NCI-H2227 (cell line): Measurements from ENCODE around the gene DDX39B.

Experiments
- DNase-seq: peaks from one replicate; lab custom pipeline; 2025; ENCODE audit not compliant: unreplicated experiment; lab: John Stamatoyannopoulos, UW

The DDX39B gene

DNA sequence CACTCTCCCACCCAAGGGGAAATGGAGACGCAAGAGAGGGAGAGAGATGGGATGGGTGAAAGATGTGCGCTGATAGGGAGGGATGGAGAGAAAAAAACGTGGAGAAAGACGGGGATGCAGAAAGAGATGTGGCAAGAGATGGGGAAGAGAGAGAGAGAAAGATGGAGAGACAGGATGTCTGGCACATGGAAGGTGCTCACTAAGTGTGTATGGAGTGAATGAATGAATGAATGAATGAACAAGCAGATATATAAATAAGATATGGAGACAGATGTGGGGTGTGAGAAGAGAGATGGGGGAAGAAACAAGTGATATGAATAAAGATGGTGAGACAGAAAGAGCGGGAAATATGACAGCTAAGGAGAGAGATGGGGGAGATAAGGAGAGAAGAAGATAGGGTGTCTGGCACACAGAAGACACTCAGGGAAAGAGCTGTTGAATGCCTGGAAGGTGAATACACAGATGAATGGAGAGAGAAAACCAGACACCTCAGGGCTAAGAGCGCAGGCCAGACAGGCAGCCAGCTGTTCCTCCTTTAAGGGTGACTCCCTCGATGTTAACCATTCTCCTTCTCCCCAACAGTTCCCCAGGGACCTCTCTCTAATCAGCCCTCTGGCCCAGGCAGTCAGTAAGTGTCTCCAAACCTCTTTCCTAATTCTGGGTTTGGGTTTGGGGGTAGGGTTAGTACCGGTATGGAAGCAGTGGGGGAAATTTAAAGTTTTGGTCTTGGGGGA lies 34.3 kb upstream of the DDX39B start:
- no peak for DNase-seq

DNA sequence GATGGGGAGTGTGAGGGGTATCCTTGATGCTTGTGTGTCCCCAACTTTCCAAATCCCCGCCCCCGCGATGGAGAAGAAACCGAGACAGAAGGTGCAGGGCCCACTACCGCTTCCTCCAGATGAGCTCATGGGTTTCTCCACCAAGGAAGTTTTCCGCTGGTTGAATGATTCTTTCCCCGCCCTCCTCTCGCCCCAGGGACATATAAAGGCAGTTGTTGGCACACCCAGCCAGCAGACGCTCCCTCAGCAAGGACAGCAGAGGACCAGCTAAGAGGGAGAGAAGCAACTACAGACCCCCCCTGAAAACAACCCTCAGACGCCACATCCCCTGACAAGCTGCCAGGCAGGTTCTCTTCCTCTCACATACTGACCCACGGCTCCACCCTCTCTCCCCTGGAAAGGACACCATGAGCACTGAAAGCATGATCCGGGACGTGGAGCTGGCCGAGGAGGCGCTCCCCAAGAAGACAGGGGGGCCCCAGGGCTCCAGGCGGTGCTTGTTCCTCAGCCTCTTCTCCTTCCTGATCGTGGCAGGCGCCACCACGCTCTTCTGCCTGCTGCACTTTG lies 33.6 kb upstream of the DDX39B start, which contains the start of gene TNF:
TNF (plus strand) TSS at position 231 of the 567 bp plus-strand sequence; CDS start at position 408, 177 bp downstream.
- DNase-seq: no peak

DNA sequence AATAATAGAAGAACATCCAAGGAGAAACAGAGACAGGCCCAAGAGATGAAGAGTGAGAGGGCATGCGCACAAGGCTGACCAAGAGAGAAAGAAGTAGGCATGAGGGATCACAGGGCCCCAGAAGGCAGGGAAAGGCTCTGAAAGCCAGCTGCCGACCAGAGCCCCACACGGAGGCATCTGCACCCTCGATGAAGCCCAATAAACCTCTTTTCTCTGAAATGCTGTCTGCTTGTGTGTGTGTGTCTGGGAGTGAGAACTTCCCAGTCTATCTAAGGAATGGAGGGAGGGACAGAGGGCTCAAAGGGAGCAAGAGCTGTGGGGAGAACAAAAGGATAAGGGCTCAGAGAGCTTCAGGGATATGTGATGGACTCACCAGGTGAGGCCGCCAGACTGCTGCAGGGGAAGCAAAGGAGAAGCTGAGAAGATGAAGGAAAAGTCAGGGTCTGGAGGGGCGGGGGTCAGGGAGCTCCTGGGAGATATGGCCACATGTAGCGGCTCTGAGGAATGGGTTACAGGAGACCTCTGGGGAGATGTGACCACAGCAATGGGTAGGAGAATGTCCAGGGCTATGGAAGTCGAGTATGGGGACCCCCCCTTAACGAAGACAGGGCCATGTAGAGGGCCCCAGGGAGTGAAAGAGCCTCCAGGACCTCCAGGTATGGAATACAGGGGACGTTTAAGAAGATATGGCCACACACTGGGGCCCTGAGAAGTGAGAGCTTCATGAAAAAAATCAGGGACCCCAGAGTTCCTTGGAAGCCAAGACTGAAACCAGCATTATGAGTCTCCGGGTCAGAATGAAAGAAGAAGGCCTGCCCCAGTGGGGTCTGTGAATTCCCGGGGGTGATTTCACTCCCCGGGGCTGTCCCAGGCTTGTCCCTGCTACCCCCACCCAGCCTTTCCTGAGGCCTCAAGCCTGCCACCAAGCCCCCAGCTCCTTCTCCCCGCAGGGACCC lies 32.6 kb upstream of the DDX39B start:
- DNase-seq: no peak

DNA sequence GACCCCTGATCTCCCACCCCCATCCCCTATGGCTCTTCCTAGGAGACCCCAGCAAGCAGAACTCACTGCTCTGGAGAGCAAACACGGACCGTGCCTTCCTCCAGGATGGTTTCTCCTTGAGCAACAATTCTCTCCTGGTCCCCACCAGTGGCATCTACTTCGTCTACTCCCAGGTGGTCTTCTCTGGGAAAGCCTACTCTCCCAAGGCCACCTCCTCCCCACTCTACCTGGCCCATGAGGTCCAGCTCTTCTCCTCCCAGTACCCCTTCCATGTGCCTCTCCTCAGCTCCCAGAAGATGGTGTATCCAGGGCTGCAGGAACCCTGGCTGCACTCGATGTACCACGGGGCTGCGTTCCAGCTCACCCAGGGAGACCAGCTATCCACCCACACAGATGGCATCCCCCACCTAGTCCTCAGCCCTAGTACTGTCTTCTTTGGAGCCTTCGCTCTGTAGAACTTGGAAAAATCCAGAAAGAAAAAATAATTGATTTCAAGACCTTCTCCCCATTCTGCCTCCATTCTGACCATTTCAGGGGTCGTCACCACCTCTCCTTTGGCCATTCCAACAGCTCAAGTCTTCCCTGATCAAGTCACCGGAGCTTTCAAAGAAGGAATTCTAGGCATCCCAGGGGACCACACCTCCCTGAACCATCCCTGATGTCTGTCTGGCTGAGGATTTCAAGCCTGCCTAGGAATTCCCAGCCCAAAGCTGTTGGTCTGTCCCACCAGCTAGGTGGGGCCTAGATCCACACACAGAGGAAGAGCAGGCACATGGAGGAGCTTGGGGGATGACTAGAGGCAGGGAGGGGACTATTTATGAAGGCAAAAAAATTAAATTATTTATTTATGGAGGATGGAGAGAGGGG lies 31.7 kb upstream of the DDX39B start:
- DNase-seq: no peak

DNA sequence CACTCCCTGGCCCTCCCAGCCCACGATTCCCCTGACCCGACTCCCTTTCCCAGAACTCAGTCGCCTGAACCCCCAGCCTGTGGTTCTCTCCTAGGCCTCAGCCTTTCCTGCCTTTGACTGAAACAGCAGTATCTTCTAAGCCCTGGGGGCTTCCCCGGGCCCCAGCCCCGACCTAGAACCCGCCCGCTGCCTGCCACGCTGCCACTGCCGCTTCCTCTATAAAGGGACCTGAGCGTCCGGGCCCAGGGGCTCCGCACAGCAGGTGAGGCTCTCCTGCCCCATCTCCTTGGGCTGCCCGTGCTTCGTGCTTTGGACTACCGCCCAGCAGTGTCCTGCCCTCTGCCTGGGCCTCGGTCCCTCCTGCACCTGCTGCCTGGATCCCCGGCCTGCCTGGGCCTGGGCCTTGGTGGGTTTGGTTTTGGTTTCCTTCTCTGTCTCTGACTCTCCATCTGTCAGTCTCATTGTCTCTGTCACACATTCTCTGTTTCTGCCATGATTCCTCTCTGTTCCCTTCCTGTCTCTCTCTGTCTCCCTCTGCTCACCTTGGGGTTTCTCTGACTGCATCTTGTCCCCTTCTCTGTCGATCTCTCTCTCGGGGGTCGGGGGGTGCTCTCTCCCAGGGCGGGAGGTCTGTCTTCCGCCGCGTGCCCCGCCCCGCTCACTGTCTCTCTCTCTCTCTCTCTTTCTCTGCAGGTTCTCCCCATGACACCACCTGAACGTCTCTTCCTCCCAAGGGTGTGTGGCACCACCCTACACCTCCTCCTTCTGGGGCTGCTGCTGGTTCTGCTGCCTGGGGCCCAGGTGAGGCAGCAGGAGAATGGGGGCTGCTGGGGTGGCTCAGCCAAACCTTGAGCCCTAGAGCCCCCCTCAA lies 30.5 kb upstream of the DDX39B start, which contains the start of gene LTA:
LTA (plus strand) TSS at position 249 of the 871 bp plus-strand sequence; CDS start at position 703, 454 bp downstream.
- no peak for DNase-seq

DNA sequence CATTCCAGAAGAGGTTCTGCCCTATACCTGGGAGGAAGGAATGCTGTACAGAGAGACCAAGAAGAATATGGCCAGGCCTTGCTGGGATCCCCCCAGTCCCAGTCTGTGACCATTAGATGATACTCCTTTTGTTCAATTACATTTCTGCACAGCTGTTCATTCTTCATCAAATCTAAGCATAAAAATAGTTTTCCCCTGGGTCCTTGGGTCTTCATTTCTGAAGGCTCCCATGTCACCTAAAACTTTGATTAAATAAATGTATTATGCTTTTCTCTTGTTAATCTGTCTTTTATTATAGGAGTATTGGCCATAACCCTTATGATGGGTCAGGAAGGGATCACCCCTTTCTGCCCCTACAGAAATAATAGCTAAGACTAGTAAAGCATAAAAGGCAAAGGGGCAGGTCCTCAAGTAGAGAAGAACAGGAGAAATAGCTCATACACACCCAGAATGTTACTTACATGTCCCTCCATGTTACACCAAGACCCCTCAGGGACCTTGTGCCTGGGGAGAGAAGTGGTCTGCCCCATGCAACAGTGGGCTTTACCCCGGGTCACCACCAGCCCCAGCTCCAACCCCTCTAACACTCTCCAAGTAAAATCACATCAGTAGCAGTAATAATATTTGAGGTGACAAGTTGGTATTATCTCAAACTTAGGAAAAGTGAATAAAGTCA lies 28.2 kb upstream of the DDX39B start:
- DNase-seq: no peak

DNA sequence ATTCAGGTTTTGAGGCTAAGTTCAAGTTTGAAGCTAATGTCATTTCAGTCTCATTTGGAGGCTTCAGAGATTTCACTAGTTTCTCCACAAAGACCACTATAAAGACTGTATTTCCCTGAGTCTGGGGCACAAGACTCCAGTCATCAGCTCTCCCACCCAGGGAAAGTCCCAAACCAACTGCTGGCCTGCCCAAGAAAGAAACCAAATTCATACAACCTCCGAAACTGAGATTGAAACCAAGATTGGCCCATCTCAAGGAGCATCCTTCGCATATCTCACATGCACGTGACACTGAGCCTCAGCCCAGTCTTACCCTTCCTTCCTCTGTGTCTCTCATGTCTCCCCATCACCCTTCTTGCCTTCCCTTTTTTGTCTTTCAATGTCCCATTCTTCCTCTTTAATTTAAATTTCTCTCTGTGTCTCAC lies 26.7 kb upstream of the DDX39B start:
- DNase-seq: no peak

DNA sequence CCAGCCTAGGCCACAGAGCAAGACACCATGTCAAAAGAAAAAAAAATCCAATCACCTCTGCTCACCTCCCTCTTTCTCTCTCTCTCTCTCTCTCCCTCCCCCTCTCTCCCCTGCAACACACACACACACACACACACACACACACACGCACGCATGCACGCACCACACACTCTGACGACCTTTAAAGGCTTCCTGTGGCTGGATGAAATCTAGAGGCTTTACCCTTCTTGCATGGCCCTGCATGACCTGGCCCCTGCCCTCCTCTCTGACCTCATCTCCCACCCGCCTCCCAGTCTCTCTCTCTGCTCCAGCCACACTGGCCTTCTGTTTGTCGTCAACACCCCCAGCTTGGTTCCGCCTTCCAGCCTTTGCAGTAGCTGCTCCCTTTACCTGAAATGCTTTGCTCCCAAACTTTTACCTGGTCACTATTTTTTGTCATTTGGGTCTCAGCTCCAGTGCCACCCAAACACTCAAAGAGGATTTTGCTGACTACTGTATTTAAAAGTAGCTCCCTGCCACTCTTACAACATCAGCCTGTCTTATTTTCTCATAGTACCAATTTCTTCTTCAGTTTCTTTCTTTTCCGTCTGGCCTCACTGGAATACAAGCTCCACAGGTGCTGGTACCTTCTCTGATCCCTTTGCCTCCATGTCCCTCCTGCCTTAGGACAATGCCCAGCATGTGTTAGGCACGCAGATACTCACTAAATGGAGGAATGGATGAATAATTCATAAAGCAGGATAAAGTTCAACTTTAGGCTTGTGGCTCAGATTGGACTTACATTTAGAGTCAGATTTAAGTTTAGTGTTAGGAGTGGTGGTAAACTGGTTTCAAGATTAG lies 25.9 kb upstream of the DDX39B start:
- DNase-seq: no peak

DNA sequence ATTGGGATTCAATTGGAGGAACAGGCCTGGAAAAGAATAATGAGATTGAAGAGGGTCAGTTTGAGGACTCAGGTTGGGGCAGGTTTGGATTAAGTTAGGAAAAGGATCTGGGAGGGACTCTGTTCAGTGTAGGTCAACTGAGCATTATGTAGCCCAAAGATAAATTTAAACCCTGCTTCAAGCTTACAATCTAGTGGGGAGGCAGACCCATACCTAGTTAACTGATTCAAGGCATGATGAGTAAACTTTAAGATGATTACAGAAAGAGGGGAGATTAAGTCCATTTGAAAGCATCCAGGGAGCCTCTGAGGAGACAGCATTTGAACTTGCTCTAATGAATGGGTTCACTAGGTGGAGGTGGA lies 18.9 kb upstream of the DDX39B start:
- DNase-seq: no peak

DNA sequence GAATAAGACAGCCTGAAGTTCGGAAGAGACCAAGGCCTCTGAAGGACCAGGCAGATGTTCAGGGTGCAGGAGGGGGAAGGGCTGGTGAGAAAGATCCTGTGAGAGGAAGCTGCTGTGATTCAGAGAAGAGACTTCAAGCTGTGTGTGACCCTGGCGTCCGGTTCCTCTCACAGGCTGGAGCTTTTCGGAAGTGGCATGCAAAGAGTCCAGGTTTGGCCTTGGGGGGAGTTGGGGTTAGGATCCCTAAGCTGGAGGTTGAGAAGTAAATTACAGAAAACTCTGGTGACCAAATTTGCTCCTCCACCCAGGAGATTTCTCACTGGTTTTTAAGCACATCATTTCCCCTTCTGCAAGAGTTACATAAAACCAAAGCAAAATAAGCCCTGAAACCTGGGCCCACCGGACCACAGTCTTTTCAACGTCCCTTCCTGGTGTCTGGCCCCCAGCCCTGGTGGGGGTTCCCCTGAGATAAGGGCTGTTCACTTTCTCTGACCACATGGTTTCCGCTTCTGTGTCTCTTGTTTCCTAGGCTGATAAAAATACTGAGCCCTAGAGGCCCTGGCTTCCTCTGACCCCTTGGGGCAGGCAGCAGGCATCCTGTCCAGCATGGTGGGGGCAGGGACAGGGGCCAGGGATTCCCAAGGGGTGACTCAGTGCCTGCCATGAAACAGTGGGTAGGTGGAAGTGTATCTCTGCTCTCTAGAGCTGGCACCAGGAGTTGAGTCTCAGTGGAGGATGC lies 18.3 kb upstream of the DDX39B start:
- no peak for DNase-seq

DNA sequence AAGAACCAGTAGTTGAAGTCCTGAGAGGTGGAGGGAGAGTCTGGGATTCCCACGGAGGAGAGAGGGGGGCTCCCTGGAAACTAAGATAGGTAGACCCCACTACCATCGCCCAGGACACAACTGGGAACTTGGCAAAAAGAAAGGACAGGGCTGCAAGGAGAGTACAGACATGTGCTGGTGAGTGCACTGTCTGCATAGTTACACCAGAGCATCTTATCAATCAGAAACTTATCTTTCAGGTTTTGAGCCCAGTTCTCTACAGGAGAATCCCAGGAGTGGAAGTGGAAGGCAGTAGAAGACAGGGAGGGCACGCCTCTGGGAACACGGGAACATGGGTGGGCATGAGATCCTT lies 17.8 kb upstream of the DDX39B start:
- DNase-seq: no peak

DNA sequence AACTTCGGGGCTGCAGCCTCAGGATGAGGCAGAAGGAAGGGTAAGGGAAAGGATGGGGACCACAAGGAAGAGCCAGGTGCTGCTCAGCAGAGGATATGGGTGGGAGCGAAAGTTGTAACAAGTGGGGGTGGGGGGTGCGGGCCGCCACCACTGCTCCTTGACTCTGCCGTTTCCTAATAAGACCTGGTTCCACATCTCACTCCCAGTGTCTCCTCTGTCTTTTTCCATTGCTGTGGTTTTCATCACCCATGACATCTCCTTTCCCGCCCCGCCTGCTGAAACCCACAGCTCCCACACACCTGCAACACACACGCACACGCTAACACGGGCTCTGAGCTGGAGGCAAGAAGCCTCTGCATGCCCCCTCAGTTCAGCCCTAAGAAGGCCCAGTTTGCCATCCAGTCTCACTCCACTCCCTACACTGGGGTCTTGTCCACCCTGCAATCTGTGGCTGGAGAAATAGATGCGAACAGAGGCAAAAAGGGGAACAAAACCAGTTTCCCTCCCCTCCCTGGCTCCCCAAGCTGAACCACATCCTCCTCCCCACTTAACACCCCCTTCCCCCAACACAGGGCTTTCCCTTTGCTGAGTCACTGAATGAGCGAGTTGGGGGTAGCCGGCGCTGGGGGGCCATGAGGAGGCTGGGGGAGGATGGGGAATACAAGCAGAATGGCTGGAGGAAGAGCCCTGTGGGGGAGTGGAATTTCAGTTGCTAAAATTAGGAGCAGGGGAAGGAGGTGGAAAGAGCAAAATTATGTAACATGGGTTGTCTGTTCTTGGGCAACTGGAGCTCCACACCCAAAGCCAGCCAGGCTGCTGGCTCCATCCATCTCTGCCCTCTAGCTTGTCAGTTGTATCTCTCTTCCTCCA lies 17.1 kb upstream of the DDX39B start:
- no peak for DNase-seq

DNA sequence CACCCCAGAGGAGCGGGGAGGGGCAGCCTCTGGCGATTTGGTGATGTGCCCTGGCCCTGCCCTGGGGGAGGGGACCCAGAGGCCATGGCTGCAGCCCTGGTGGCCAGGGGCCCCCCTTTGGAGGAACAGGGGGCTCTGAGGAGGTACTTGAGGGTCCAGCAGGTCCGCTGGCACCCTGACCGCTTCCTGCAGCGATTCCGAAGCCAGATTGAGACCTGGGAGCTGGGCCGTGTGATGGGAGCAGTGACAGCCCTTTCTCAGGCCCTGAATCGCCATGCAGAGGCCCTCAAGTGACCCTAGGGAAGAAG lies 16.5 kb upstream of the DDX39B start:
- DNase-seq: no peak

DNA sequence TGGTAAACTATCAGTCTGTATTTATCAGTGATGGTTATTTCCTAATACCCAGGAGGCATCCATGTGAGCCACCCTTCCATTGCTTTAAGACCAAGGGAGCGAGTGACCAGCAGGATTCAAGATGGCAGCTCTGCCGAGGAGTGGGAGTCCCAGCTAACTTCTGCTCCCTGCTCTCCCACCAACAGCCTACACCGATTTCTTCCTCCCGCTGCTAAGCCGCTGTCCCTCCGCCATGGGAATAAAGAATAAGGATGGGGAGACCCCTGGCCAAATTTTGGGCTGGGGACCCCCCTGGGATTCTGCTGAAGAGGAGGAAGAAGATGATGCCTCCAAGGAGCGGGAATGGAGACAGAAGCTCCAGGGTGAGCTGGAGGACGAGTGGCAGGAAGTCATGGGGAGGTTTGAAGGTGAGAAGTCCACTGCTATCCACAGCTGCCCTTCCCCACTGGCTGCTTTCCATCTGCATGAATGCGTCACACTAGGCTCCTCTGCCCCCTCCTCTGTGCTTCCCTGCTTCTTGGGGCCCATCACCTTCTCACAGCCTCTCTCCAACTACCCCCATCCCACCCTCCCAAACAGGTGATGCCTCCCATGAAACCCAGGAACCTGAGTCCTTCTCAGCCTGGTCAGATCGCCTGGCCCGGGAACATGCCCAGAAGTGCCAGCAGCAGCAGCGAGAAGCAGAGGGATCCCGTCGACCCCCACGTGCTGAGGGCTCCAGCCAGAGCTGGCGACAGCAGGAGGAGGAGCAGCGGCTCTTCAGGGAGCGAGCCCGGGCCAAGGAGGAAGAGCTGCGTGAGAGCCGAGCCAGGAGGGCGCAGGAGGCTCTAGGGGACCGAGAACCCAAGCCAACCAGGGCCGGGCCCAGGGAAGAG lies 15.9 kb upstream of the DDX39B start:
- DNase-seq: no peak

DNA sequence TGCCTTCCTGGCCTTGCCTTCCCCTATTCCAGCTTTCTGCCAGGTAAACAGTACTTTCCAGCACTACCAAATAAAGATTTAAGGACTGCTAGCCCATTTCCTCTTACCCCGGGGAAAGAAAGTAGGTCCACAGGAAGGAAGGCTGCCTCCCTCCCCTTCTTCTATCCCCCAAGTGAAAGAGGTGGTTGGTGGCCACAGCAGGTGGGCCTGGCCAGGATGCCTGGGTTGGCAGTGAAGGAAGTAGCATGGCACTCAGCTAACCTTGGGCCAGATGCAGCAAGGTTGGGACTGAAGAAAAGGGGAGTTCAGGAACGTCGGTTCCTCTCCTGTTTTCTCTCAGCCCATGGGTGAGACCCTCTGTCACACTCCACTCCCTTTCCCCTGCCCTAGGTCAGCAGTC lies 14.5 kb upstream of the DDX39B start:
- DNase-seq: no peak

DNA sequence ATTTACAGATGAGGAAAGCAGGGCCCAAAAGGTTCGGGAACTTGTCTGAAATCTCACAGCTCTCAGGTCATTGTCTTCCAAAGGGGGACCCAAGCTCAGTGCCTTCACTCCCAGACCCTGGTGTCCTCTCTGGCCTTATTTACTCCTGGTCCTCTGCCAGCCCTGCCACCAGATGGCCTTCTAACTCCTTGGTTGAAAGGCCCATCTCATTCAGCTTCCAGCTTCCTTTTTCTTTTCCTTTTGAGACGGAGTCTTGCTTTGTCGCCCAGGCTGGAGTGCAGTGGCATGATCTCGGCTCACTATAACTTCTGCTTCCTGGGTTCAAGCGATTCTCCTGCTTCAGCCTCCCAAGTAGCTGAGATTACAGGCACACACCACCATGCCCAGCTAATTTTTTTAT lies 9.6 kb upstream of the DDX39B start:
- DNase-seq: peak; percentile 30
